Measurements from ENCODE around the gene ZNF423. TPM values are rescaled to one million over a fixed set of nuclear protein-coding genes. Genes with fewer than 3 reads are reported as not detected.

The ZNF423 gene
- total and polyA plus RNA-seq, 9 of the 15 experiments (the other 6 are each of a cell fraction or from before 2014, with no cell fraction given), result not detected

DNA sequence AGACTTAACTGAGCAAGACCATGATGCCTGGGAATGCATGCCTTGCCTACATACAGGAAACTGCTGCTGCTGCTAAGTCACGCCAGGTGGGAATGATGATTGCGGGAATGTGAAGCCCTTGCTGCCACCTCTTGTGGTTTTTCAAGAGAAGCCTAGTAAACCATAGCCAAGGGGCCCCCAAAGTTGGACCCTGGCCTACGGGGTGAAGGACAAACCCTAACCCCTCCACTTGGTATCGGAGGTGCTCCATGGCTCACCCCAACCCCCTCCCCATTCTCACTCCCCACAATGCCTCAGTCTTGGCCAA is 233.9 kb downstream of the ZNF423 start:
- DNase-seq (ENCODE audit: extremely low read depth in 1 of 4, low spot score in 3 of 4) (no peak), FAIRE-seq (no peak), ATAC-seq (no peak)
- in situ Hi-C loops (cut with MboI) (no loop called here), intact Hi-C loops (cut with micrococcal nuclease) (no loop called here)
- no peaks in the 10 kb centered on the region for H3K36me3 ChIP-seq (ENCODE audit: control insufficient read depth, insufficient read depth, low read length)
- WGBS (ENCODE audit: insufficient coverage, low coverage, missing lambda C conversion rate), result 57% methylated on average over 4 of the region's 4 CpGs
- no peaks in the 10 kb centered on the region for H3K79me2 ChIP-seq (ENCODE audit: control insufficient read depth, insufficient read depth, low read length)
- no peak overlapping the region for H3K27ac ChIP-seq (ENCODE audit: extremely low read depth, low read depth, low read length)
- H3K4me3 ChIP-seq, result no peak overlapping the region
- peaks cover 6% of the 10 kb centered on the region for H3K9me1 ChIP-seq (ENCODE audit: control insufficient read depth, insufficient read depth, low read length)
- peaks cover 24% of the 10 kb centered on the region in 2 experiments; a peak in 4 of 5 replicates for H3K4me1 ChIP-seq (replicated peaks in 1 of 2; ENCODE audit: control insufficient read depth in 2 of 2, insufficient read depth in 2 of 2, low read length in 2 of 2)
- BruUV-seq (replicated peaks), result no TSS peak
- H3K27me3 ChIP-seq (ENCODE audit: control insufficient read depth in 2 of 2, insufficient read depth in 2 of 2, low read length in 2 of 2), result 0 out of 5 replicates have a peak, but pooled peaks cover 0 to 6% of the 10 kb centered on the region in 2 experiments
- H3K9me3 ChIP-seq (replicated peaks; ENCODE audit: control insufficient read depth, insufficient read depth, low read depth, low read length), result no peaks in the 10 kb centered on the region
- no peak overlapping the region for H3K9ac ChIP-seq (ENCODE audit: insufficient read depth in 1 of 2, low read depth in 2 of 2, low read length in 2 of 2)
- no peaks in the 10 kb centered on the region for H4K20me1 ChIP-seq (replicated peaks; ENCODE audit: control insufficient read depth, insufficient read depth, low read length)
- ChIA-PET CTCF (ENCODE audit: low intra/inter-chr PET ratio) (no interaction called here), POLR2A (no interaction called here)
- no peak overlapping the region for H3K4me2 ChIP-seq (ENCODE audit: insufficient read depth, low read length)
- no peak overlapping the region for H2AFZ ChIP-seq (ENCODE audit: low read depth, low read length)
- TF ChIP-seq, protein P1, sequence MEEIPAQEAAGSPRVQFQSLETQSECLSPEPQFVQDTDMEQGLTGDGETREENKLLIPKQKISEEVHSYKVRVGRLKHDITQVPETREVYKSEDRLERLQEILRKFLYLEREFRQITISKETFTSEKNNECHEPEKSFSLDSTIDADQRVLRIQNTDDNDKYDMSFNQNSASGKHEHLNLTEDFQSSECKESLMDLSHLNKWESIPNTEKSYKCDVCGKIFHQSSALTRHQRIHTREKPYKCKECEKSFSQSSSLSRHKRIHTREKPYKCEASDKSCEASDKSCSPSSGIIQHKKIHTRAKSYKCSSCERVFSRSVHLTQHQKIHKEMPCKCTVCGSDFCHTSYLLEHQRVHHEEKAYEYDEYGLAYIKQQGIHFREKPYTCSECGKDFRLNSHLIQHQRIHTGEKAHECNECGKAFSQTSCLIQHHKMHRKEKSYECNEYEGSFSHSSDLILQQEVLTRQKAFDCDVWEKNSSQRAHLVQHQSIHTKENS (CRISPR knock-in tag; IDR thresholded peaks at IDR 0.05), result no peak
- TF ChIP-seq NR2C2 (CRISPR knock-in tag; IDR thresholded peaks at IDR 0.05) (no peak), NR2C2 (tag; IDR thresholded peaks at IDR 0.05) (no peak), ASH1L (IDR thresholded peaks at IDR 0.05; ENCODE audit: borderline replicate concordance, low read depth, partially characterized antibody) (no peak), IRF9 (tag; IDR thresholded peaks at IDR 0.05) (no peak), ILK (tag; IDR thresholded peaks at IDR 0.05; ENCODE audit: borderline replicate concordance, low read depth) (no peak), KDM4B (IDR thresholded peaks at IDR 0.05; ENCODE audit: borderline replicate concordance in 2 of 2, low read depth in 1 of 2) (no peak), CREM (IDR thresholded peaks at IDR 0.05; ENCODE audit: low read depth) (no peak), ZNF354B (CRISPR knock-in tag; IDR thresholded peaks at IDR 0.05) (no peak), ZNF175 (CRISPR knock-in tag; IDR thresholded peaks at IDR 0.05; ENCODE audit: low read depth) (no peak), RREB1 (CRISPR knock-in tag; IDR thresholded peaks at IDR 0.05) (no peak), HMG20B (CRISPR knock-in tag; IDR thresholded peaks at IDR 0.05) (no peak), CBX2 (IDR thresholded peaks at IDR 0.05; ENCODE audit: insufficient read depth, low read length, poor library complexity, severe bottlenecking) (no peak), FOXJ3 (CRISPR knock-in tag; IDR thresholded peaks at IDR 0.05) (no peak), EP300 (IDR thresholded peaks at IDR 0.05; ENCODE audit: low read length) (no peak)
- TF ChIP-seq, protein P2, sequence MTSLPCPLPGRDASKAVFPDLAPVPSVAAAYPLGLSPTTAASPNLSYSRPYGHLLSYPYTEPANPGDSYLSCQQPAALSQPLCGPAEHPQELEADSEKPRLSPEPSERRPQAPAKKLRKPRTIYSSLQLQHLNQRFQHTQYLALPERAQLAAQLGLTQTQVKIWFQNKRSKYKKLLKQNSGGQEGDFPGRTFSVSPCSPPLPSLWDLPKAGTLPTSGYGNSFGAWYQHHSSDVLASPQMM (CRISPR knock-in tag; IDR thresholded peaks at IDR 0.05), result no peak
